Transverse colon (tissue), 4 donors: ENCODE measurements around the gene GDPD1.

Experiments
- CTCF ChIP-seq, 5 experiments: fragments of 200-600 bp in 3 of 5; fragments of 450-650 bp in 2 of 5; sonication (generic) in 3 of 5; IDR thresholded peaks; 1 replicate in 2 of 5; 2 replicates in 3 of 5; pipeline ENCODE4 v1.5.1; 2016 to 2017; ENCODE audit warnings: antibody characterized with exemption in 5 of 5, inconsistent platforms in 3 of 5, mild to moderate bottlenecking in 2 of 5, moderate library complexity in 1 of 5
- POLR2A ChIP-seq: fragments of 450-650 bp; IDR thresholded peaks from one replicate; pipeline ENCODE4 v1.6.1; 2016; ENCODE audit warnings: antibody characterized with exemption, mild to moderate bottlenecking, moderate library complexity
- POLR2AphosphoS5 ChIP-seq, 3 donors: sonication (generic); formaldehyde crosslinking; IDR thresholded peaks; one replicate each; pipeline ENCODE4 v1.6.1; 2016; ENCODE audit warnings: antibody characterized with exemption in 3 of 3

DNA sequence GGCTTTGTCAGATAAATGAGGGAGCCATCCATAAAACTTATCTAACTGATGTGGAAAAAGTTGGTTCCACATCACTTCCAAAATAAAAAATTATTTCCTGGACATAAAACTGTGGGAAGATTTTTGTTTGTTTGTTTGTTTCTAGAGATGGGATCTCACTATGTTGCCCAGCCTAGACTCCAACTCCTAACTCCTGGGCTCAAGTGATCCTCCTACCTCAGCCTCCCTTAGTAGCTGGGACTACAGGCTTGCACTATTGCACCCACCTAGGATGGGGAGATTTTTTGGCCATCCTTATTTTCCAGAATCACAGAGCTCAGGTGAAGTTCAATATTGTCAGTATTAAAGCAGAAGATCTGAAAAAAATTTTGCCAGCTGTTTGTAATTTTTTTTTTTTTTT lies 34.3 kb upstream of the GDPD1 start:
- no peak for TF ChIP-seq POLR2A
- TF ChIP-seq CTCF (IDR thresholded peaks at IDR 0.05) = no peak
- TF ChIP-seq POLR2AphosphoS5 (IDR thresholded peaks at IDR 0.05) = no peak
